GM18951 (cell line): ENCODE results near the gene PAM16.
"Not testable (repeated sequence)": the region's sequence is repeated elsewhere in the genome, so short reads cannot be mapped to it uniquely, and the experiment has no call there.

Experiments used
- POLR2A ChIP-seq: IDR thresholded peaks from 4 replicates; pipeline ENCODE4 v1.6.1; 2011; ENCODE audit warnings: mild to moderate bottlenecking; ENCODE audit not compliant: insufficient read length, insufficient read depth; ENCODE audit errors: extremely low read depth
- in situ Hi-C: fragments of 300-500 bp; cut with MboI; formaldehyde crosslinking; loops from one replicate; pipeline ENCODE4 v1.12.0; 2022; ENCODE audit warnings: low sequenced_read_pairs, mixed read lengths, inconsistent platforms; ENCODE audit not compliant: unreplicated experiment

The PAM16 gene

DNA sequence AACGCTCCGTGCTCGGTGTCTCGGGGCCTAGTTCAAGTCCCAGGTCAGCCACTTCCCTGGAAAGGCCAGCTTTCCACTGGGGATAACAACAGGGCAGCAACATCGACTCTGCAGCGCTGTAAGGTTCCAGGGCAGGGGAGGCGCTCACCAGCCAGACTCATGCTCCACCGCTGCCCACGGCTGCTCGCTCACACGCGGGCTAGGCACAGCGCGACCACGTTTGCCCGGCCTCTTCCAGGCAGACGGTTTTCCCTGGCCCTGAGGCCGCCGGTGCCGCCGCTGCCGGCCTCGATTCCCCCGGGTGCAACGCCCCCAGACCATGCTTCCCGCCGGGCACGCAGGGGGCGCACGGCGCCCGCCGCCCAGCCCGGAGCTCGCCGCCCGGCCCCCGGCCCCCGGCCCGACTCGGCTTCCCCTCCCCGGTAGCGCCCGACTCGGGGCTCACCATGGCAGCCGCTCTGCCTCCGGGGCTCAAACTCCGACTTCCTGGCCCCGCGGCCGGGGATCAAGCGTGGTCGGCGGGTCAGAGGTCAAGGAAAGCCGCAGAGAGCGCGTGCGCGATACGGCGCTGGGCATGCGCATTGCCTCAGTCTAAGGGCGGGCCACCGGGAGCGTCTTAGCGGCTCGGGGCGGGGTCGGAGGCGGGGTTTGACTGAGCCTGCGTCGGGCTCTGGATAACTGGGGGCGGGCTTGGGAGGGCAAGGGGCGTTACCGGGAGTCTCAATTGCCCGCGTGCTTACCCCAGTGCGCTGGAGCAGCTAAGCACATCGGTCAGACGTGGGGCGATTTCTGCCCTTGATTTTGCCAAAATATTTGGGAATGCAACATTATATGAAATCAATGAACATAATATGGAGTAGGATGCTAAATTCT lies at the start of gene PAM16:
Gene PAM16 (minus strand): TSS at position 535 of the 873 bp plus-strand sequence. CDS start 87 bp downstream, at position 448.
- in situ Hi-C loops: no loop called here
- TF ChIP-seq POLR2A: peak; percentile 91

GRCh38 chr16:4399001-4399730 lies 48.0 kb upstream of the PAM16 start:
- no peak for TF ChIP-seq POLR2A
- in situ Hi-C loops: no loop called here

GRCh38 chr16:4395055-4395726 lies 44.1 kb upstream of the PAM16 start:
- TF ChIP-seq POLR2A: no peak
- in situ Hi-C loops: no loop called here

GRCh38 chr16:4393850-4394249 lies 42.7 kb upstream of the PAM16 start:
- in situ Hi-C loops: not testable (repeated sequence)

DNA sequence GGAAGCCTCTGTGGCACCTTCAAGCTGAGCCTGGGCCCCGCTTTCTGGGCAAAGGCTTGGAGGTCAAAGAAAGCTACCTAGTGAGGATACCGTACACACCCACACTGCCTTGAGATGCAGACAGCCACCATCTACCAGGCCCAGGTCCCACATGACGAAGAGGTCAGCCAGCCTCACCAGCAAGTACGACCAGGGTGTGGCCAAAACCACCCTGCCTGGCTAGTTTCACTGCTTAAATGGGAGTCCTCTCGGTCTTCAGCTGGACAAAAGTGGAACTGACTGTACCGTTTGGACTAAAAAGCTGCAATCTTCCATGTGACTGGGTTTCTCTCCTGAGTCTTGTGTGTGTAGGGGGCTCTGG lies 42.1 kb upstream of the PAM16 start:
- in situ Hi-C loops: no loop called here
- TF ChIP-seq POLR2A: no peak

GRCh38 chr16:4392382-4393239 lies 41.5 kb upstream of the PAM16 start:
- in situ Hi-C loops: no loop called here

DNA sequence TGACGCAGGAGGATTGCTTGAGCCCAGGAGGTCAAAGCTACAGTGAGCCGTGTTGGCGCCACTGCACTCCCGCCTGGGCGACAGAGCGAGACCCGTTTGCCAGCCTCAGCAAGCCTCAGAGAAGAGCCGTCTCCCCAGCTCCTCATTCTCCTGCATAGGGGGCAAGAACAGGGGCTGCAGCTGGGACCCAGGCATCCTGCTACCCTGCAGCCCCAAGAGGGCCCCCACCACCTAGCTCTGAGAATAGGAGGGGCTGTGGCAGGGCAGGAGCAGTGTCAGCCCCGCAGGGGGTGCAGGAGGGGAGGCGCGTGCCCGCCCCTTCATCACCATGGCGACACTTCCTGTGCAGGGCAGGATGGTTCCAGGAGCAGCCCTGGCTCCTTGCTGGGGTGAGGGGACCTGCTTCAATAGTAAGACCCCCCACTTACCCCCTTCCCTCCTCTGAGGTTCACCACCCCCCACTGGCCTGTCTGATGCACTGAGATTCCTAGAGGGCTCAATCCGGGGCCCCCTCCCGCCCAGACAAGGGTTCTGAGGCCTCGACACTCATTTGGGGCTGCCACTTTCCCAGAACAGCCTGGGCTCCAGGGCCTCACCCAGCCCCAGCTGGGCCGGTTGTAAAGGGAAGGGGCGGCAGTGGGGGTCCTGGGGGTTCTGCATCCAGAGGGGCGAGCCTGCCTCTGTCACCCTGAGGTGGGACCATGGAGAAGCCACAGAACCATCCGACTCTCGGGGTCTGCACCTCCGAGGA lies 40.7 kb upstream of the PAM16 start:
- no peak for TF ChIP-seq POLR2A
- in situ Hi-C loops: no loop called here

More at GRCh38 chr16:4392382-4393239, 41.5 kb upstream of the PAM16 start:
- no peak for TF ChIP-seq POLR2A

DNA sequence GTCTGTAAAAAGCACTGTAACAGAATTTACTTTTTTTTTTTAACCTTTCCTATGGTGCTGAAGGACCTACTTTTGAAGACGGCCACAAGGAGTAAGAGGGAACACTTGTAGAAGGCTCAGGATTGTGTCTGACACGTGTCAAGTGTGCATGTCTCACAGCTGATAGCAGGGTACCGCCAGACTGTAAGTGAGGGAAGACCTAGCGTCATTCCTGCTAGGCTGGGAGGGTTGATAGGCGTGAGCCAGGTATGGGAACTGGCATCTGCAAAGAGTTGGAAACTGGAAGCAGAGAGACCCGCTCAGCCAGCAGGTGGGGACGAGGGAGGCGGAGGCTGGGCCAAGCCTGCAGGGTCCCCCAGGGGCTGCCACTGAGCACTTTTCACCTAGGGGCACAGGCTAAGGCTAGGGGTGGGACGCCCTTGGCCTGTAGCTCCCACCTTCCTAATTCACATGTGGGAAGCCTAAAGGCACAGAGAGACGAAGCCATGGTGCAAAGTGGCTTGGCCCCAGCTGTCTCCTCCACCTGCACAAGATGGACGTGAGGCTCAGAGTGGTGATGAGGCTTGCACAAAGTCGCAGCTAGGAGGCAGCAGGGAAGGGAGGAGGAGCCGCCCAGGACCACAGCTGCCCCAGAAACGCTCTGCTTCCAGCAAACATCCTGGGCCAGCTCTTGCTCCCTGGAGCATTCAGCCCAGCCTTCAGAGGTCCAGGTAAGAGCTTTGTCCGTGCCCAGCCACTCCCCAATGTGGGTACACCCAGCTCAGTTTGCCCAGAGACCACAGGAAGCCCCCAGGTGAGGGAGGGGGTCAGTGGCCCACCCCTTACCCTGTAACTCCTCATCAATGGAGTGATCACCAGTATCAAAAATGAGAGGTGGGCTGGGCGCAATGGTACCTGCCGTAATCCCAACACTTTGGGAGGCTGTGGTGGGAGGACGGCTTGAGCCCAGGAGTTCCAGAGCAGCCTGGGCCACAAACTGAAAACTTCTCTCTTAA lies 39.4 kb upstream of the PAM16 start:
- in situ Hi-C loops: no loop called here
- TF ChIP-seq POLR2A: no peak

DNA sequence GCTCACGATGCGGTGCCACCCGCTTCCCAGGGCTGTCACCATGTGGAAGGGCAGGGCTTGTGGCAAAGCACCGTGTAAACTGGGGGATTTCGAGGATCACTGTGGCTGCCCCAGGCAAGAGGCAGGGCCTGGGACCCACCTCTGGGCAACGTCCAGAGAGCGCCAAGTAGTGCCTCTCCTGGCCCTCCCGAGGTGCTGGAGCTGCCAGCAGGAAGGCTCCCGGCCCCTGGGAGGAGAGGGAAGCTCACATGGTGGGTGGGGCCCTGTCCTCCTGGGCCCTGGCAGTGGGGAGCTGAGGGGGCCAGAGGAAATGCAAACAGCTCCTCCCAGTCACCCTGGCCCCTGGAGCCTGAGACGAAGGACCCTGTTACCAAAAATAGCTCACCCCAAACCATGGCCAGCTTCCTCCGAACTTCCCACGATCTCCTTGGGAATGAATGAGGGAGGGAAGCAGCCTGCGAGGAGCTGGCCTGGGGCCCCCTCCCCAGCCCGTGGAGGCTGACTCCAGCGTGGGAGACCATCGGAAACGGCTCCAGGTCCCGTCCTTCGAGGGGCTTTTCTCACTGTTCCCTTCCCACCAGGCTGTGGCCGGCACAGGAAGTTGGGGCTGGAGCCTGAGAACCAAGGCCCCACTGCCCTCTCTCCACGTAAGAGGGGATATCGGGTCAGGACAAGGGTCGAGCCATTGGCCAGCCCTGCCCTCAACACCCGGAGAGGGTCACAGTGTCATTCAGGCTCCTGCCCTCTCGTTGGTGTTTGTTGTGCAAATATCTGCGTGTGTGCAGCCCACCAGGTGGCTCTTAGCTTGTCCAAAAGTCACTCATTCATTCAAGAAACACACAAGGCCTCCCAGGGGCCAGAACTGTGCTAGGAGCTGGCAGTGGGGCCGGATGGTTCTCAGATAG lies 38.2 kb upstream of the PAM16 start:
- no peak for TF ChIP-seq POLR2A
- in situ Hi-C loops: no loop called here
